ENCODE data around the gene CACNA1C. TPM values are rescaled to one million over a fixed set of nuclear protein-coding genes. Genes with fewer than 3 reads are reported as not detected.

Gene CACNA1C
- total RNA-seq, 4 donors from 2014 or later: 5.2 to 12.9 (median 6.3) TPM

DNA sequence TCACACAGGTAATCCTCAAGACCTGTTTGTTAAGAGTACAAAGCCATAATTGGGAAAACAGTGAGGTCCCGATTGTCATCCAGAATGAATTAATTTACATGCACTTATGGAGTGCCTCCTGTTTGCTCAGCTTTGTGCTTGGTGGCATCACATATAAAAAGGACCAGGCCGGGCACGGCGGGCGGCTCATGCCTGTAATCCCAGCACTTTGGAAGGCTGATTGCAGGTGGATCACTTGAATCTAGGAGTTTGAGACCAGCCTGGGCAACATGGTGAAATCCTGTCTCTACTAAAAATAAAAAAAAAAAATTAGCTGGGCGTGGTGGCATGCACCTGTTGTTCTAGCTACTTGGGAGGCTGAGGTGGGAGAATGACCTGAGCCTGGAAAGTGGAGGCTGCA, 247.4 kb downstream of the CACNA1C start:
- peaks cover 0 to 32% (median 10%) of the 10 kb centered on the region in 4 donors for H3K4me1 ChIP-seq
- H3K9me3 ChIP-seq: no peaks in the 10 kb centered on the region
- H3K27ac ChIP-seq: peak overlapping the region in 1 of 4 donors; percentile 82
- TF ChIP-seq POLR2A (IDR thresholded peaks at IDR 0.05) (no peak), EP300 (IDR thresholded peaks at IDR 0.05) (no peak), CTCF (IDR thresholded peaks at IDR 0.05) (no peak)
- H3K4me3 ChIP-seq: no peak overlapping the region
- H3K27me3 ChIP-seq: no peaks in the 10 kb centered on the region
- WGBS, 2 donors: 95 to 96% methylated on average over 6 of the region's 6 CpGs
- no peak for DNase-seq (ENCODE audit: low spot score in 2 of 2)
- H3K36me3 ChIP-seq: no peaks in the 10 kb centered on the region

DNA sequence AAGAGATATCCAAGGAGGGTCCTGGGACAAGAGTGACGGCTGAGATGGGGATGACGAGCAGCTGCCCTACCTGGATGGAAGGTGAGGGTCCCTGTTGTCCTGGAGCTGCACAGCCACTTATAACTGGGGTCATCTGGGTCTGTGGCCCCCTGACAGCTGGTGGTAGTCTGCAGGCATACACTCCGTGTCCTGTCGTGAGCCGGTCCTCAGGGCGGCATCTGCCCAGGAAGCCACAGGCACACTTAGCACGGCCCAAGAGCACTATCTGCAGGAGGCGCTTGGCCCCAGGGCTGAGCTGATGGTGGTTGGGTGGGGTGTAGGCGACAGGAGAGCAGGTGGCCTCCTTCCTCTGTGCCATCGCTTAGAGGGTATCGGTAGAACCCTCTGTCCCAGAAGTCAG, 248.1 kb downstream of the CACNA1C start:
- Histone ChIP-seq H3K36me3 (no peaks in the 10 kb centered on the region), H3K4me1 (peaks cover 0 to 32% (median 10%) of the 10 kb centered on the region in 4 donors), H3K27ac (peak overlapping the region in 2 of 4 donors; percentile 77 to 82), H3K9me3 (no peaks in the 10 kb centered on the region), H3K4me3 (no peak overlapping the region), H3K27me3 (no peaks in the 10 kb centered on the region)
- 93 to 96% methylated on average over 11 of the region's 11 CpGs for WGBS, 2 donors
- no peak for DNase-seq (ENCODE audit: low spot score in 2 of 2)
- TF ChIP-seq CTCF (IDR thresholded peaks at IDR 0.05) (no peak), EP300 (IDR thresholded peaks at IDR 0.05) (no peak), POLR2A (IDR thresholded peaks at IDR 0.05) (no peak)

GRCh38 chr12:2301531-2302461, 249.0 kb downstream of the CACNA1C start:
- no peak overlapping the region for H3K4me3 ChIP-seq
- H3K4me1 ChIP-seq: peaks cover 0 to 32% (median 10%) of the 10 kb centered on the region in 4 donors
- no peaks in the 10 kb centered on the region for H3K27me3 ChIP-seq
- peak in 1 of 2 donors; percentile 25 for DNase-seq (ENCODE audit: low spot score in 2 of 2)
- TF ChIP-seq CTCF (IDR thresholded peaks at IDR 0.05): no peak
- peak in 1 of 2 donors; percentile 74 for TF ChIP-seq EP300 (IDR thresholded peaks at IDR 0.05)
- no peaks in the 10 kb centered on the region for H3K36me3 ChIP-seq
- H3K9me3 ChIP-seq: no peaks in the 10 kb centered on the region
- peak overlapping the region; percentile 8 to 82 (median 62) for H3K27ac ChIP-seq
- WGBS, 2 donors: 43 to 47% methylated on average over 13 to 14 of the region's 14 CpGs

GRCh38 chr12:2302711-2303580, 250.2 kb downstream of the CACNA1C start:
- Histone ChIP-seq H3K36me3 (no peaks in the 10 kb centered on the region), H3K27me3 (no peaks in the 10 kb centered on the region), H3K4me1 (peaks cover 0 to 36% (median 10%) of the 10 kb centered on the region in 4 donors), H3K27ac (peak overlapping the region in 3 of 4 donors; percentile 47 to 82 (median 77)), H3K9me3 (no peaks in the 10 kb centered on the region), H3K4me3 (no peak overlapping the region)
- no peak for DNase-seq (ENCODE audit: low spot score in 2 of 2)
- 64 to 71% methylated on average over 18 to 21 of the region's 21 CpGs for WGBS, 2 donors
- TF ChIP-seq EP300 (IDR thresholded peaks at IDR 0.05) (no peak), CTCF (IDR thresholded peaks at IDR 0.05) (no peak), POLR2A (IDR thresholded peaks at IDR 0.05) (no peak)

Measured in tibial nerve (tissue), 4 donors.